ENCODE measurements around the gene LIX1. TPM values are rescaled to one million over a fixed set of nuclear protein-coding genes. Genes with fewer than 3 reads are reported as not detected.

LIX1 gene
- total and polyA plus RNA-seq, 2 of the 13 experiments (the other 11 are each of a cell fraction or from before 2014, with no cell fraction given), result not detected

- H3K9me3 ChIP-seq (ENCODE audit: low read length), result no peaks in the 10 kb centered on the region
- DNase-seq (ENCODE audit: low spot score) (no peak), ATAC-seq (no peak), FAIRE-seq (no peak)
- no peak overlapping the region for H3K27ac ChIP-seq (ENCODE audit: extremely low read length, insufficient read depth, low read length)
- H3K79me2 ChIP-seq (ENCODE audit: insufficient read depth, low read length), result no peaks in the 10 kb centered on the region
- no peak overlapping the region for H2AFZ ChIP-seq (ENCODE audit: low read length)
- H3K27me3 ChIP-seq (ENCODE audit: control insufficient read depth in 1 of 2, insufficient read depth in 2 of 2, low read length in 2 of 2), result no peaks in the 10 kb centered on the region
- CTCF ChIA-PET (ENCODE audit: low intra/inter-chr PET ratio, low total read pairs), result no interaction called here
- in situ Hi-C loops (cut with HindIII; ENCODE audit: extremely low pct_ligation_motif_present, low pct_unique_long_range_greater_than_20kb), result no loop called here
- 62% methylated on average over 5 of the region's 5 CpGs for WGBS (ENCODE audit: low lambda C conversion rate)
- H3K9ac ChIP-seq (ENCODE audit: insufficient read depth, low read depth, low read length), result no peak overlapping the region
- H3K4me1 ChIP-seq (ENCODE audit: insufficient read depth, low read length), result no peaks in the 10 kb centered on the region
- no peaks in the 10 kb centered on the region for H3K36me3 ChIP-seq (replicated peaks in 1 of 2; ENCODE audit: control insufficient read depth in 1 of 2, insufficient read depth in 2 of 2, low read length in 2 of 2)
- POLR2A ChIA-PET, result no interaction called here
- no TSS peak for BruUV-seq (replicated peaks)
- H3K4me3 ChIP-seq (replicated peaks in 1 of 3; ENCODE audit: insufficient read depth in 1 of 3, low read depth in 2 of 3, low read length in 3 of 3), result no peak overlapping the region
- no peak overlapping the region for H3K4me2 ChIP-seq (ENCODE audit: low read depth, low read length)
- intact Hi-C loops (cut with micrococcal nuclease; ENCODE audit: unreplicated experiment), result no loop called here
- H4K20me1 ChIP-seq (ENCODE audit: insufficient read depth, low read length), result no peaks in the 10 kb centered on the region
- TF ChIP-seq ZSCAN25 (CRISPR knock-in tag; IDR thresholded peaks at IDR 0.05) (no peak), ZNF317 (CRISPR knock-in tag; IDR thresholded peaks at IDR 0.05) (no peak), ETV5 (CRISPR knock-in tag; IDR thresholded peaks at IDR 0.05; ENCODE audit: borderline replicate concordance) (no peak), ZNF550 (CRISPR knock-in tag; IDR thresholded peaks at IDR 0.05; ENCODE audit: borderline replicate concordance) (no peak), ARHGAP35 (CRISPR knock-in tag; IDR thresholded peaks at IDR 0.05; ENCODE audit: borderline replicate concordance) (no peak), MLX (CRISPR knock-in tag; IDR thresholded peaks at IDR 0.05) (no peak), ARNTL (CRISPR knock-in tag; IDR thresholded peaks at IDR 0.05) (no peak), KDM6A (CRISPR knock-in tag; IDR thresholded peaks at IDR 0.05; ENCODE audit: low read depth) (no peak), REL (CRISPR knock-in tag; conservative IDR thresholded peaks at IDR 0.05) (no peak), ZNF670 (CRISPR knock-in tag; IDR thresholded peaks at IDR 0.05; ENCODE audit: borderline replicate concordance) (no peak)
Observed at GRCh38 chr5:97096191-97096590, 46.2 kb downstream of the LIX1 start.

GRCh38 chr5:97095318-97095732 lies 47.1 kb downstream of the LIX1 start:
- CTCF ChIA-PET (ENCODE audit: low intra/inter-chr PET ratio, low total read pairs), result no interaction called here
- TF ChIP-seq ZNF644 (CRISPR knock-in tag; IDR thresholded peaks at IDR 0.05; ENCODE audit: low read depth), result no peak
- TF ChIP-seq GTF2F1 (IDR thresholded peaks at IDR 0.05; ENCODE audit: low read length), result no peak
- TF ChIP-seq HIC2 (CRISPR knock-in tag; IDR thresholded peaks at IDR 0.05; ENCODE audit: low read depth), result no peak
- TF ChIP-seq TMF1 (CRISPR knock-in tag; IDR thresholded peaks at IDR 0.05; ENCODE audit: low read depth), result no peak
- no peak for TF ChIP-seq ZNF335 (CRISPR knock-in tag; IDR thresholded peaks at IDR 0.05)
- no peak for TF ChIP-seq AGO1 (IDR thresholded peaks at IDR 0.05; ENCODE audit: low read depth, low read length, poor library complexity, severe bottlenecking)
- no peak for TF ChIP-seq CERS6 (CRISPR knock-in tag; IDR thresholded peaks at IDR 0.05)

More at GRCh38 chr5:97095318-97095732, 47.1 kb downstream of the LIX1 start:
- H3K4me1 ChIP-seq (ENCODE audit: insufficient read depth, low read length), result no peaks in the 10 kb centered on the region
- no peaks in the 10 kb centered on the region for H3K36me3 ChIP-seq (replicated peaks in 1 of 2; ENCODE audit: control insufficient read depth in 1 of 2, insufficient read depth in 2 of 2, low read length in 2 of 2)
- H3K4me2 ChIP-seq (ENCODE audit: low read depth, low read length), result no peak overlapping the region
- DNase-seq (ENCODE audit: low spot score), result no peak
- no peak overlapping the region for H3K27ac ChIP-seq (ENCODE audit: extremely low read length, insufficient read depth, low read length)
- BruUV-seq (replicated peaks), result no TSS peak
- intact Hi-C loops (cut with micrococcal nuclease; ENCODE audit: unreplicated experiment) (no loop called here), in situ Hi-C loops (cut with HindIII; ENCODE audit: extremely low pct_ligation_motif_present, low pct_unique_long_range_greater_than_20kb) (no loop called here)
- no peak overlapping the region for H3K9ac ChIP-seq (ENCODE audit: insufficient read depth, low read depth, low read length)
- no peak overlapping the region for H3K4me3 ChIP-seq (replicated peaks in 1 of 3; ENCODE audit: insufficient read depth in 1 of 3, low read depth in 2 of 3, low read length in 3 of 3)
- no peaks in the 10 kb centered on the region for H3K9me3 ChIP-seq (ENCODE audit: low read length)
- H2AFZ ChIP-seq (ENCODE audit: low read length), result no peak overlapping the region
- no peak for ATAC-seq
- no peaks in the 10 kb centered on the region for H4K20me1 ChIP-seq (ENCODE audit: insufficient read depth, low read length)
- FAIRE-seq, result no peak
- WGBS (ENCODE audit: low lambda C conversion rate), result 31% methylated on average over 1 of the region's 1 CpG
- no peaks in the 10 kb centered on the region for H3K27me3 ChIP-seq (ENCODE audit: control insufficient read depth in 1 of 2, insufficient read depth in 2 of 2, low read length in 2 of 2)
- POLR2A ChIA-PET, result no interaction called here
- H3K79me2 ChIP-seq (ENCODE audit: insufficient read depth, low read length), result no peaks in the 10 kb centered on the region
